SH-SY5Y (cell line): ENCODE data around the gene WDR7.

Experiments
- GATA2 ChIP-seq: IDR thresholded peaks from 2 replicates; pipeline ENCODE4 v1.6.1; 2011; ENCODE audit warnings: mild to moderate bottlenecking, low read depth, low read length
- GATA3 ChIP-seq: IDR thresholded peaks from 2 replicates; pipeline ENCODE4 v1.6.1; 2011; ENCODE audit warnings: low read depth, mild to moderate bottlenecking, low read length, moderate library complexity

- TF ChIP-seq GATA2 (no peak), GATA3 (no peak)
Observed at GRCh38 chr18:56934131-56934530, 283.0 kb downstream of the WDR7 start.
